ENCODE results near the gene ACVR1B.

The ACVR1B gene

DNA sequence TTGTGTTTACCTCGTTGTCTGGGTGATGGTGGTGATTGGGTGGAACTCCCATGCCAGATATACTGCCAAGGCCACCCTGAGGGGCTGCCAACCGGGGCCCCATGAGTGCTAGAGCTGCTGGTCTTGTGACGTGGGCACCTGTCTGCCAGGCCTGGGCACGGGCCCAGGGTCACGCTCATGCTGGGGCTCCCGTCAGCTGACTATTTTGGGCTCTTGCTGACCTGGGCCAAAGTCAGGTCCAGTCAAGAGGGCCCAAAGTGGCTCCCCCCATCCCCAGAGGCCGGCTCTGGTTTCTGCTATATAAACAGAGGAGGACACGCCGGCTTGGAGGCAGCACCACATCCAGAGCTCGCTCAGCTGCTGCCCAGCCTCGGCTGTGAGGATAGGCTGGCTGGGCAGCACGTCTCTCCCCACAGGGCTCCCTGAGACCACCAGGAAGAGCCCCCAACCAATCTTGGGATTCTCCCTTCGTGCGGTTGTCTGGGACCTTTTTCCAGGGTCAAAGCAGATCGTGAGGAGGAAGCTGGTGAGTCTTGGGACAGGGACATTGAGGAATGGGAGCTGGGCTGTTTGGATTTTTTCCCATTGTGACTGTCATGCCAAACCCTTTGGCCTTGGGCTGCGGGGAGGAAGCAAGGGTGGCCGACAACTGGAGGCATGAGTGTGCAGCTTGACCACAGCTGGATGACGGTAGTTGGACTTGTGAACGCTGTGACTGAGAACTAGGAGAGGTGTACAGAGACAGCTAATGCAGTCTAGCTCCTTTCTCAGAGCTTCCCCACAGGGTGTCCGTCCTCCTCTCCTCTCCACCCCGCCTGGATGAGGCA, 92.1 kb downstream of the ACVR1B start:
- in situ Hi-C loops (cut with MboI; ENCODE audit: low pct_unique_long_range_greater_than_20kb, low sequenced_read_pairs, unreplicated experiment): no loop called here
- DNase-seq (ENCODE audit: low spot score): no peak
- TF ChIP-seq, protein P1, sequence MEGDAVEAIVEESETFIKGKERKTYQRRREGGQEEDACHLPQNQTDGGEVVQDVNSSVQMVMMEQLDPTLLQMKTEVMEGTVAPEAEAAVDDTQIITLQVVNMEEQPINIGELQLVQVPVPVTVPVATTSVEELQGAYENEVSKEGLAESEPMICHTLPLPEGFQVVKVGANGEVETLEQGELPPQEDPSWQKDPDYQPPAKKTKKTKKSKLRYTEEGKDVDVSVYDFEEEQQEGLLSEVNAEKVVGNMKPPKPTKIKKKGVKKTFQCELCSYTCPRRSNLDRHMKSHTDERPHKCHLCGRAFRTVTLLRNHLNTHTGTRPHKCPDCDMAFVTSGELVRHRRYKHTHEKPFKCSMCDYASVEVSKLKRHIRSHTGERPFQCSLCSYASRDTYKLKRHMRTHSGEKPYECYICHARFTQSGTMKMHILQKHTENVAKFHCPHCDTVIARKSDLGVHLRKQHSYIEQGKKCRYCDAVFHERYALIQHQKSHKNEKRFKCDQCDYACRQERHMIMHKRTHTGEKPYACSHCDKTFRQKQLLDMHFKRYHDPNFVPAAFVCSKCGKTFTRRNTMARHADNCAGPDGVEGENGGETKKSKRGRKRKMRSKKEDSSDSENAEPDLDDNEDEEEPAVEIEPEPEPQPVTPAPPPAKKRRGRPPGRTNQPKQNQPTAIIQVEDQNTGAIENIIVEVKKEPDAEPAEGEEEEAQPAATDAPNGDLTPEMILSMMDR (IDR thresholded peaks at IDR 0.05; ENCODE audit: extremely low read depth, insufficient read depth, missing control alignments): no peak

- in situ Hi-C loops (cut with MboI; ENCODE audit: low pct_unique_long_range_greater_than_20kb, low sequenced_read_pairs, unreplicated experiment): no loop called here
- TF ChIP-seq, protein P1 (IDR thresholded peaks at IDR 0.05; ENCODE audit: extremely low read depth, insufficient read depth, missing control alignments): no peak
- no peak for DNase-seq (ENCODE audit: low spot score)
Observed at GRCh38 chr12:52044292-52044983, 92.9 kb downstream of the ACVR1B start.

DNA sequence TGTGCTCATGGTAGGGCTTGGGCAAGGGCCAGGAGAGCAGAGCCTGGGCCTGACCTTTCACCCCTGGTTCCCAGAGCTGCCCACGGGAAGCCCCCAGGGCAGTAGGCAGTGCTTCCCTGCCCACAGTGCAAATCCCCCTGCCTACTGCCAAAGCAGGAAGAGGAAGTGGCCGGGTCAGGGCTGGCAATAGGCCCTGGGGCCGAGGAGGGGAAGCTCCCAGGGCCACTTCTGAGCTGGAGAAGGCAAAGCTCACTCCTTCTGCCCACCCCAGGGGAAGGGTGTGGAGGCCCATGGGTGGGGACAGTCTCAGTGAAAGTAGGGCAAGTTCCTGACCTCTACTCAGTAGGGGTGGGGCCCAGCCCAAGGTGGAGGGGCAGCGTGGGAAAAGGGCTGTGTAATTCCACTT, 94.3 kb downstream of the ACVR1B start:
- DNase-seq (ENCODE audit: low spot score): no peak
- in situ Hi-C loops (cut with MboI; ENCODE audit: low pct_unique_long_range_greater_than_20kb, low sequenced_read_pairs, unreplicated experiment): no loop called here
- TF ChIP-seq, protein P1 (IDR thresholded peaks at IDR 0.05; ENCODE audit: extremely low read depth, insufficient read depth, missing control alignments): no peak

Measured in GM13977 (cell line).